NT2/D1 (cell line): ENCODE measurements around the gene SYNPO2L.
"Not testable (repeated sequence)": the region's sequence is repeated elsewhere in the genome, so short reads cannot be mapped to it uniquely, and the experiment has no call there.

Experiments used
- SUZ12 ChIP-seq: IDR thresholded peaks from 2 replicates; pipeline ENCODE4 v1.6.1; 2011; ENCODE audit not compliant: insufficient read length, insufficient read depth; ENCODE audit errors: extremely low read depth
- YY1 ChIP-seq: IDR thresholded peaks from 2 replicates; pipeline ENCODE4 v1.6.1; 2011; ENCODE audit not compliant: insufficient read length, insufficient read depth
- ZNF274 ChIP-seq: IDR thresholded peaks from 2 replicates; pipeline ENCODE4 v1.6.1; 2011; ENCODE audit warnings: mild to moderate bottlenecking, low read depth, low read length

- TF ChIP-seq YY1, ZNF274, SUZ12: not testable (repeated sequence)
These were observed 6.9 kb upstream of the SYNPO2L start for GRCh38 chr10:73662705-73663104.
